ENCODE data around the gene UBL7.

The UBL7 gene

DNA sequence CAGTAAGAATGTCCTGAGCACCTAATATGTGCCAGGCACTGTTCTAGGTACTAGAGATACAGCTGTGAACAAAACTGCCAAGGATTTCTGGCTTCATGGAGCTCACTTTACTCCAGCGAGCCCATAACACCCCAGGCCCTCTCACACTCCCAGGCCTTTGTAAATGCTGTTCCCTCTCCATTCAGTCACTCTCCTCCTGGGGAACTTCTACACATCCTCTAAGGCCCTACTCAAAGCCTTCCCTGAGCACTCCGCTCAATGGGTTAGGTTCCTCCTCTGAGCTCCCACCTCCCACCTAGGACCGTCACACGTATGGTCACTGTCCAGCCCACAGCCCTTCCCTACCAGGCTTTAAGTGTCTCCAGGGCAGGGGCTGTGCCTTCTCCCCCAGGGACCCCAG is 54.4 kb downstream of the UBL7 start:
- DNase-seq, result no peak

- no peak for DNase-seq
Observed at GRCh38 chr15:74405823-74406222, 55.1 kb downstream of the UBL7 start.

GRCh38 chr15:74403991-74404563 is 56.9 kb downstream of the UBL7 start:
- no peak for DNase-seq

DNA sequence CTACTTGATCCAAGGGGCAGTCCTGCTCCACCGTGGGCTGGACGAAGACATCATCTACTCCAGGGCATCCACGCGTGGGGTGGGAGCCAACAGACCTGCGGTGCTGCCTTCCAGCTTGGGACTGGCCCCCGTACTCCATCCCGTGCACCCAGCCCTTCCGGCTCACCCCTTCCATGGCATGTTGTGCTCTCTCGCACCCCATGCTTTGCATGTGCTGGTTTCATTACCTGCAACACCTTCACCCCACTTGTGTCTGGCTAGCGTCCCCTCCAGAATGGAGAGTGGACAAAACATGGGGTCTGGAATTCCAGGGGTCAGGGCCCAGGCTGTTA is 57.4 kb downstream of the UBL7 start:
- no peak for DNase-seq

DNA sequence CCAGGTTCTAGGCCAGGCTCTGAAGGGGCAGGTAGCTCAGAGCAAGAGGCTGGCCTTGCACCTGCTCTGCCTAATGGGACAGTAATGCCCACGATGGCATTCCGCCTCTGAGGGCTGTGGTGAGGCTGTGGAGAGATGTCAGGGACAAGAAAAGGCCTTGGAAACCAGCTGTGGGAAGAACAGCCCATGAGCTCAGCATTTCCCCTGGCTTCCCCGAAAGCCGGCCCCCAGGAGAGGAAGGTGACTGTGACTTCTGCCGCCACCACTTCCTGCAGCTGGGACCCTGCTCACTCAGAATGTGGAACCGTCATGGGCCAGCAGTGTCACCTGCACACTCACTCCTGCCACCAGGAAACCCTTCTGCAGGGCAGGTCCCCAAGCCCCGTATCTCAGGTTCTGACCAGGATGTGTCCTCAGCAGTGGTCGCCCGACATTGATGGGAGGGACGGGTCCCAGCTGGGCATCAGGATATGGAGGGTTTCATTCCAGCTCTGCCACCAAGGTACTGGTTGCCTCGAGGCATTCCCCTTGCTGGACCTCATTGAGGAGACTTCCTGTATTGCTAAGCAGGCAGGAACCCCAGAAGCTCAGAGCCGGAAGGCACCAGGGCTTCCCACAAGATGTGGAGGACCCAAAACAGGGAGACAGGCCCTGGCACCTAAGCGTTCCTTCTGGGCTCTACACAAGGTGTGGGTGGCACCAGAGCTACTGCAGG is 57.9 kb downstream of the UBL7 start:
- DNase-seq, result peak; percentile 72 to 75

- DNase-seq, result no peak
Observed at GRCh38 chr15:74402337-74402841, 58.6 kb downstream of the UBL7 start.

GRCh38 chr15:74400915-74401757 is 59.8 kb downstream of the UBL7 start:
- DNase-seq, result no peak

- DNase-seq, result no peak
Observed at GRCh38 chr15:74400313-74400860, 60.6 kb downstream of the UBL7 start.

- DNase-seq, result peak; percentile 20 to 45
Observed at GRCh38 chr15:74399511-74400312, 61.2 kb downstream of the UBL7 start.

DNA sequence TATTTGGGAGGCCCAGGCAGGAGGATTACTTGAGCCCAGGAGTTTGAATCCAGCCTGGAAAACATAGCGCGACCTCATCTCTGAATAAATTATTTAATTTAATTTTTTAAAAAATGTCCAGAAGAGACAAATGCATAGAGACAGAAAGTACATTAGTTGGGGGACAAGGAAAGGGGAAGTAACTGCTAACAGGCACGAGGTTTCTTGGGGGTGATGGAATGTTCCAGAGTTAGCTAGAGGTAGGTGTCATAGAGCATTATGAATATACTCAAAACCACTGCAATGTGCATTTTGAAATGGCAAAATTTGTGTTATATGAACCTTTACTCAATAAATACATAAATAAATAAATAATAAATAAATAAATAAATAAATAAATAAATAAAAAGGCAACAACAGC is 61.9 kb downstream of the UBL7 start:
- no peak for DNase-seq

DNA sequence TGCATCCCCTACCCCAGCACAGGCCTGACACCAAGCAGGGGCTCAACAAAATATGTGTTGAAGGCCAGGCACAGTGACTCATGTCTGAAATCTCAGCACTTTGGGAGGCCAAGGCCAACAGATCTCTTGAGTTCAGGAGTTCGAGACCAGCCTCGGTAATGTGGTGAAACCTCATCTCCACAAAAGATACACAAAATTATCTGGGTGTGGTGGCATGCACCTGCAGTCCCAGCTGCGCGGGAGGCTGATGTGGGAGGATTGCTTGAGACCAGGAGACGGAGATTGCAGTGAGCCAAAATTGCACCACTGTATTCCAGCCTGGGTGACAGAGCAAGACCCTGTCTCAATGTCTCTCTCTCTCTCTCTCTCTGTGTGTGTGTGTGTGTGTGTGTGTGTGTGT is 62.8 kb downstream of the UBL7 start:
- DNase-seq, result no peak

- no peak for DNase-seq
Observed at GRCh38 chr15:74397239-74398068, 63.5 kb downstream of the UBL7 start.

DNA sequence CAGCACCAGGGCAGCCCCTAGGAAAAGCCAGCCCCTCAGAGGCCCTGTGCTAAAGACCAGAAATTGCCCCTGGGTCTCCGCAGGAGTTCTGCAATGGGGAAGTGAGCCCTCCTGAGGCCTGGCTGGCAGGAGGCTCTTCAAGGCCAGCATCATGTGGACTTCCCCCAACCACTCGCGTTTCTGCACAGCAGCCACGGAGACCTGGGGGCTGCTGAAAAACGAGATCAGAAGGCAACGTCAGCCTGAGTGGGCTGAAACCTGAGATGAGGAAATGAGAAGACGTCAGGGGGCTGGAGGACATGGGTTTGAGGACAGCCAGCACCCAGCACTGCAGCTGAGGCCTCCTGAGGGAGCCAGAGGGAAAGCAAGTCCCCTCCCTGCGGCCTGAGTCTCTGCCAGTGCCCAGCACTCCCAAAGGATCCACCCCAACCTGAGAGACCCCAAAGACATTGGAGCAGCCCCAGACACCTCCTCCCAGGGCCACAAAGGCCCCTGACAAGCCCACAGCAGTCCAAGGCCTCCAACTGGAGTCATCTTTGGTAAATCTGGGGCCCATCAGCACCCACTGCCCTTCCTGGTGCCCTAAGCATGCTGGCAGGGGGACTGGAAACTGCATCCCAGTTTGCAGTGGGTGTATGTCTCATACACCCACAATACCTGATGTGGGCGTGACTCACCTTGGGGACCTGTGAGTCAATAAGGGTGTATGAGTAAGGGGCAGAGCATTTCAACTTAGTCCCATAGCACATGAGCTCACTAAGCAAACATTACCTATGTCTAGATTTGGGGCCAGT is 64.3 kb downstream of the UBL7 start:
- DNase-seq, result peak; percentile 42 to 61

GRCh38 chr15:74396146-74396438 is 64.9 kb downstream of the UBL7 start:
- DNase-seq, result no peak

Measured in activated CD4-positive, alpha-beta T cell treated with anti-CD3 and anti-CD28 coated beads, Interleukin-2, amount 50 U/mL, for 4 hours (primary cell).